H1 (cell line): ENCODE data around the gene BABAM1. TPM values are rescaled to one million over a fixed set of nuclear protein-coding genes. Genes with fewer than 3 reads are reported as not detected.

ENCODE experiments used
- CTCF ChIA-PET: fragments of 300-600 bp; sonication (Branson Sonifier 250); formaldehyde crosslinking; loops from one replicate; lab custom pipeline; 2021; ENCODE audit not compliant: partially characterized antibody; lab: Charles Lee
- POLR2A ChIA-PET: fragments of 300-600 bp; sonication (Branson Sonifier 250); formaldehyde crosslinking; loops from one replicate; lab custom pipeline; 2021; ENCODE audit warnings: inconsistent platforms; ENCODE audit not compliant: partially characterized antibody; lab: Charles Lee
- DNase-seq, 2 experiments: peaks; one replicate each; pipeline versions ENCODE4 v3.0.0 to v3.0.0-alpha.2; 2010 to 2022; ENCODE audit warnings: low spot score in 2 of 2, low read depth in 1 of 2, mixed read lengths in 1 of 2
- FAIRE-seq: peaks from 2 replicates; lab custom pipeline; 2011; peaks lifted over from hg19 to GRCh38; lab: Jason Lieb, UNC
- H2AFZ ChIP-seq: 2 replicates; pipeline ENCODE4 v1.8.1; 2012; ENCODE audit warnings: low read length, inconsistent platforms
- H2AK5ac ChIP-seq: 2 replicates; pipeline ENCODE4 v1.6.1; 2013; ENCODE audit warnings: low read depth, low read length
- H2BK120ac ChIP-seq: replicated peaks from 2 replicates; pipeline ENCODE3; 2013; ENCODE audit warnings: low read depth, low read length, inconsistent platforms
- H2BK12ac ChIP-seq: 2 replicates; pipeline ENCODE4 v1.6.1; 2013; ENCODE audit warnings: low read depth, low read length
- H2BK15ac ChIP-seq: 2 replicates; pipeline ENCODE4 v1.6.1; 2013; ENCODE audit warnings: low read length
- H2BK20ac ChIP-seq: 2 replicates; pipeline ENCODE4 v1.6.1; 2013; ENCODE audit warnings: low read length
- H2BK5ac ChIP-seq: 2 replicates; pipeline ENCODE4 v1.6.1; 2013; ENCODE audit warnings: low read depth, low read length
- H3K14ac ChIP-seq: 2 replicates; pipeline ENCODE4 v1.6.1; 2013; ENCODE audit warnings: inconsistent platforms; ENCODE audit not compliant: insufficient read length
- H3K18ac ChIP-seq: 2 replicates; pipeline ENCODE4 v1.6.1; 2013; ENCODE audit warnings: low read length; ENCODE audit errors: extremely low read depth
- H3K23ac ChIP-seq: 2 replicates; pipeline ENCODE4 v1.6.1; 2013; ENCODE audit warnings: inconsistent platforms; ENCODE audit not compliant: insufficient read length
- H3K23me2 ChIP-seq: 2 replicates; pipeline ENCODE4 v1.6.1; 2013; ENCODE audit warnings: low read depth, low read length
- H3K27ac ChIP-seq: 2 replicates; pipeline ENCODE4 v1.6.1; 2011; ENCODE audit warnings: low read depth, low read length, inconsistent platforms
- H3K27me3 ChIP-seq, 4 experiments: replicated peaks in 1 of 4; 1 replicate in 1 of 4; 2 replicates in 3 of 4; pipeline versions ENCODE4 v1.6.1 to v1.8.1; 2011 to 2013; ENCODE audit warnings: low read length in 3 of 4, mild to moderate bottlenecking in 3 of 4, inconsistent platforms in 2 of 4, mixed read lengths in 2 of 4, moderate library complexity in 1 of 4; ENCODE audit not compliant: control insufficient read depth in 3 of 4, insufficient read depth in 3 of 4; ENCODE audit errors: extremely low read depth in 1 of 4
- H3K36me3 ChIP-seq, 4 experiments: 2 replicates each; pipeline versions ENCODE4 v1.6.1 to v1.8.1; 2011 to 2013; ENCODE audit warnings: mild to moderate bottlenecking in 4 of 4, low read length in 3 of 4, moderate library complexity in 2 of 4, control low read depth in 1 of 4, inconsistent platforms in 1 of 4; ENCODE audit not compliant: insufficient read depth in 4 of 4, control insufficient read depth in 2 of 4
- H3K4ac ChIP-seq: replicated peaks from 2 replicates; pipeline ENCODE3; 2013; ENCODE audit warnings: low read length, low read depth, mixed read lengths, inconsistent platforms; ENCODE audit not compliant: insufficient read length
- H3K4me1 ChIP-seq, 4 experiments: replicated peaks in 1 of 4; 1 replicate in 1 of 4; 2 replicates in 3 of 4; pipeline versions ENCODE4 v1.6.1 to v1.8.1; 2011 to 2013; ENCODE audit warnings: low read length in 3 of 4, inconsistent platforms in 2 of 4, mixed read lengths in 1 of 4; ENCODE audit not compliant: insufficient read depth in 4 of 4, control insufficient read depth in 3 of 4
- H3K4me2 ChIP-seq, 2 experiments: 2 replicates each; pipeline versions ENCODE4 v1.6.1 to v1.8.1; 2011 to 2013; ENCODE audit warnings: low read depth in 2 of 2, low read length in 2 of 2, control low read depth in 1 of 2, inconsistent platforms in 1 of 2, mild to moderate bottlenecking in 1 of 2; ENCODE audit not compliant: insufficient read depth in 1 of 2
- H3K4me3 ChIP-seq, 4 experiments: fragments of 200-600, 300-600 bp in 1 of 4; sonication (generic), shearing (Covaris generic), sonication (Bioruptor Twin) in 1 of 4; 2 replicates each; pipeline versions ENCODE4 v1.5.1 to v1.8.1; 2011 to 2016; ENCODE audit warnings: low read length in 4 of 4, low read depth in 3 of 4, control low read depth in 2 of 4, inconsistent platforms in 2 of 4, mild to moderate bottlenecking in 2 of 4, mixed read lengths in 1 of 4, moderate library complexity in 1 of 4; ENCODE audit not compliant: insufficient read depth in 2 of 4; ENCODE audit errors: extremely low read depth in 1 of 4
- H3K56ac ChIP-seq: replicated peaks from 2 replicates; pipeline ENCODE3; 2013; ENCODE audit warnings: low read depth, mild to moderate bottlenecking, mixed read lengths, low read length, inconsistent platforms; ENCODE audit not compliant: insufficient read length
- H3K79me1 ChIP-seq: 2 replicates; pipeline ENCODE4 v1.6.1; 2013; ENCODE audit warnings: low read depth, low read length, control low read depth
- H3K79me2 ChIP-seq, 2 experiments: 2 replicates each; pipeline versions ENCODE4 v1.6.1 to v1.8.1; 2012 to 2013; ENCODE audit warnings: low read length in 2 of 2, mild to moderate bottlenecking in 2 of 2, inconsistent platforms in 1 of 2; ENCODE audit not compliant: insufficient read depth in 2 of 2, control insufficient read depth in 1 of 2
- H3K9ac ChIP-seq, 4 experiments: replicated peaks in 1 of 4; 1 replicate in 1 of 4; 2 replicates in 3 of 4; pipeline versions ENCODE4 v1.6.1 to v1.8.1; 2011 to 2013; ENCODE audit warnings: low read depth in 3 of 4, low read length in 3 of 4, control low read depth in 2 of 4, mild to moderate bottlenecking in 2 of 4, moderate library complexity in 2 of 4, inconsistent platforms in 1 of 4; ENCODE audit errors: extremely low read depth in 1 of 4
- H3K9me3 ChIP-seq, 2 experiments: 2 replicates each; pipeline versions ENCODE4 v1.6.1 to v1.8.1; 2012 to 2013; ENCODE audit warnings: mild to moderate bottlenecking in 2 of 2, moderate library complexity in 2 of 2, control low read depth in 1 of 2, inconsistent platforms in 1 of 2, low read depth in 1 of 2, low read length in 1 of 2, mixed read lengths in 1 of 2; ENCODE audit not compliant: insufficient read depth in 2 of 2
- H4K20me1 ChIP-seq, 2 experiments: replicated peaks in 1 of 2; 2 replicates each; pipeline versions ENCODE3 to v1.8.1; 2011 to 2013; ENCODE audit warnings: inconsistent platforms in 2 of 2, low read length in 2 of 2, mild to moderate bottlenecking in 1 of 2; ENCODE audit not compliant: insufficient read depth in 2 of 2, control insufficient read depth in 1 of 2
- H4K5ac ChIP-seq: 2 replicates; pipeline ENCODE4 v1.6.1; 2013; ENCODE audit warnings: low read length, low read depth, mixed read lengths, inconsistent platforms; ENCODE audit not compliant: insufficient read length
- H4K8ac ChIP-seq: 2 replicates; pipeline ENCODE4 v1.8.0; 2013; ENCODE audit warnings: mild to moderate bottlenecking, moderate library complexity, low read length, inconsistent platforms; ENCODE audit not compliant: insufficient read depth; ENCODE audit errors: extremely low read depth
- H4K91ac ChIP-seq: replicated peaks from 2 replicates; pipeline ENCODE3; 2013; ENCODE audit warnings: low read length, mixed read lengths, inconsistent platforms; ENCODE audit not compliant: insufficient read length
- JUN ChIP-seq: IDR thresholded peaks from 2 replicates; pipeline ENCODE4 v1.6.1; 2011; ENCODE audit warnings: low read depth, mild to moderate bottlenecking, improper control_type of control experiment, low read length
- KDM4A ChIP-seq: IDR thresholded peaks from one replicate; pipeline ENCODE4 v1.7.1; 2012; ENCODE audit warnings: low read depth, mild to moderate bottlenecking, moderate library complexity, low read length, inconsistent platforms; ENCODE audit not compliant: severe bottlenecking
- KDM5A ChIP-seq: fragments of 200-600 bp; IDR thresholded peaks from 2 replicates; pipeline ENCODE4 v1.7.1; 2012; ENCODE audit warnings: mild to moderate bottlenecking, low read length, inconsistent platforms, mixed read lengths
- POLR2A ChIP-seq, 2 experiments: IDR thresholded peaks; 1 replicate in 1 of 2; 2 replicates in 1 of 2; pipeline ENCODE4 v1.6.1; 2011; ENCODE audit warnings: low read depth in 2 of 2, low read length in 2 of 2, mild to moderate bottlenecking in 2 of 2; ENCODE audit errors: control extremely low read depth in 1 of 2
- POLR2AphosphoS5 ChIP-seq: IDR thresholded peaks from 2 replicates; pipeline ENCODE4 v1.6.1; 2011; ENCODE audit warnings: low read depth, low read length
- SIN3A ChIP-seq, 2 experiments: IDR thresholded peaks in 1 of 2; conservative IDR thresholded peaks in 1 of 2; 2 replicates each; pipeline ENCODE4 v1.6.1; 2011 to 2012; ENCODE audit warnings: low read length in 2 of 2, improper control_type of control experiment in 1 of 2, low read depth in 1 of 2, mild to moderate bottlenecking in 1 of 2
- SP1 ChIP-seq: IDR thresholded peaks from 2 replicates; pipeline ENCODE4 v1.6.1; 2011; ENCODE audit warnings: low read depth, low read length
- WGBS, 2 experiments: shearing (Covaris generic) in 1 of 2; methylation state at CpG; one replicate each; pipeline versions ENCODE4 v1.1.6 to v1.1.7; 2013 to 2015; ENCODE audit warnings: low lambda C conversion rate in 2 of 2, mixed read lengths in 2 of 2, inconsistent platforms in 1 of 2, low coverage in 1 of 2, missing lambda C conversion rate in 1 of 2; ENCODE audit not compliant: insufficient replicate concordance in 2 of 2, insufficient coverage in 1 of 2, insufficient read length in 1 of 2; ENCODE audit errors: extremely low coverage in 1 of 2, missing lambda C conversion rate in 1 of 2; 5-methylcytosine and 5-hydroxymethylcytosine counted together
- polyA plus RNA-seq, 7 experiments: library from polyadenylated mRNA; depleted of rRNA in 3 of 7; stranded (reverse) in 5 of 7; unstranded in 2 of 7; fragments of >200 nt in 5 of 7; fragments of 200-250 nt in 2 of 7; gene quantifications; 1 replicate in 5 of 7; 2 replicates in 1 of 7; 4 replicates in 1 of 7; pipeline versions ENCODE4 v1.2.1 to v1.2.3, GENCODE V29; 2011 to 2013; ENCODE audit warnings: missing spikeins in 2 of 7, mixed read lengths in 2 of 7
- total RNA-seq: library from RNA; stranded (reverse); fragmentation: NEBNext Ultra II Directional; extraction: Animal tissue kit (Norgen Biotek cat#: 25700); gene quantifications from 2 replicates; pipeline ENCODE4 v1.2.1, GENCODE V29; 2021
- TF ChIP-seq, protein P1 (sequence below): IDR thresholded peaks from 2 replicates; pipeline ENCODE4 v1.6.1; 2012; ENCODE audit warnings: inconsistent platforms
- TF ChIP-seq, protein P2 (sequence below): IDR thresholded peaks from 2 replicates; pipeline ENCODE4 v1.6.1; 2011; ENCODE audit warnings: low read depth, mild to moderate bottlenecking, low read length; ENCODE audit not compliant: insufficient read depth

The BABAM1 gene
- total and polyA plus RNA-seq, 2 of the 8 experiments (the other 6 are each of a cell fraction or from before 2014, with no cell fraction given), result 127 to 133 TPM

DNA sequence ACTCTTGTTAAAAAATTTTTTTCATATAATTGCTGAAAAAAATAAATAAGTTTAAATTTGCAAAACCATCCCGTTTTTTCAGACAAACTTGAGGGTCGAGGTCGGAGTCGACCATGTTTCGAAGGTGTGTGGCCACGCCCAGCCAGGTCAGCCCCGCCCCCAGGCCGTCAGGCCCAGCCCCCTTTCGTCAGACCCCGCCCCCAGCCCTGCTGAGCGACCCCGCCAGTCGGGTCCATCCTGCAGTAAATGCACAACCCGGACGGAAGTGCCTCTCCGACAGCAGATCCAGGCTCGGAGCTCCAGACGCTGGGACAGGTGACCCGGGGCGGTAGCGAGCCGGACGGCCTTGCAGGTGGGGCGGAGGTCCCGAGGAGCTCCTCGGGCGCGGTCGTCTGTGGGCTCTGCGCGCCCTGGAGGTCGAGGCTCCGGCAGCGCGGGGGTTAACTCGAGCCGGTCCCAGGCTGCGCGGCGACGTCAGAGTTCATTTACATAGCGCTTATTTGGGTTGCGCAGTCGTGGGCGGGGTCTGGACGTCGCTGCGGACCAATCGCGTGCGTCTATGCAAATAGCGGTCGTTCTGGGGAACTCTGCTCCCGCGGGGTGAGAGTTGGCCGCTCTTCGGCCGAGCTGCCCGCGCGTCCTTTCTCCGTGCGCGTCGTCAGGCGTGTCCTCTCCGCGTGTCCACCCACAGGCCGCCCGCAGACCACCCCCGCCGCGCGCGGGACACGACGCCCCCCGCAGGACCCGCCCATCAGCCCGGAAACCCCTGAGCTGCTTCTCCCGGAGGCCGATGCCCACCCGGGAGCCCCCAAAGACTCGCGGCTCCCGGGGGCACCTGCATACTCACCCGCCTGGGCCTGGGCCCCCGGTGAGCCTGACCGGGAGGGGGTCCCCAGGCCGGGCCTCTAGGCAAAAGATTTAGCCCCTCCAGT lies 41.0 kb upstream of the BABAM1 start, which contains the start of gene OCEL1:
Gene OCEL1 (plus strand): TSS at position 225 of the 932 bp plus-strand sequence. CDS start 22 bp downstream, at position 247.
- Histone ChIP-seq H2BK12ac (peak within 1 kb of the TSS; percentile 84; the same call in 1 of the 2 replicates), H3K4me1 (peaks cover 0 to 4% (median 3%) of the 10 kb centered on the region in 4 experiments; a peak in 6 of 7 replicates), H2AK5ac (no peak within 1 kb of the TSS), H3K4me3 (peak within 1 kb of the TSS; percentile 52 to 80 (median 65)), H4K8ac (peak within 1 kb of the TSS; percentile 69), H3K27ac (peak within 1 kb of the TSS; percentile 84; the same call in 1 of the 2 replicates), H3K9ac (peak within 1 kb of the TSS in 3 of 4 experiments; percentile 54 to 89 (median 65); a peak in 4 of 7 replicates), H2AFZ (no peak within 1 kb of the TSS), H2BK15ac (peak within 1 kb of the TSS; percentile 72; the same call in 1 of the 2 replicates), H3K9me3 (no peaks in the 10 kb centered on the region), H3K36me3 (peaks cover 0 to 16% (median 3%) of the 10 kb centered on the region in 4 experiments; a peak in 3 of 8 replicates), H2BK20ac (no peak within 1 kb of the TSS), H3K27me3 (no peaks in the 10 kb centered on the region), H3K18ac (peak within 1 kb of the TSS; percentile 99), H2BK5ac (peak within 1 kb of the TSS; percentile 94; the same call in 1 of the 2 replicates), H3K4ac (peak within 1 kb of the TSS; percentile 21), H3K14ac (no peak within 1 kb of the TSS), H4K20me1 (peaks cover 2 to 4% of the 10 kb centered on the region in 2 experiments), H2BK120ac (no peak within 1 kb of the TSS), H4K5ac (peak within 1 kb of the TSS; percentile 93), H3K56ac (peak within 1 kb of the TSS; percentile 79), H3K23me2 (no peaks in the 10 kb centered on the region), H3K79me2 (no peaks in the 10 kb centered on the region), H3K23ac (no peak within 1 kb of the TSS), H3K4me2 (peak within 1 kb of the TSS; percentile 19 to 82), H3K79me1 (peaks cover 2% of the 10 kb centered on the region; the same call in 1 of the 2 replicates), H4K91ac (no peak within 1 kb of the TSS)
- 3% methylated on average over 61 of the region's 90 CpGs; no CpG with 5 or more reads in 1 of the 2 experiments for WGBS, 2 experiments
- ChIA-PET CTCF (interaction anchor here (0.6 to 3.8 kb wide), 6 partner anchors 9 to 56 kb away, joined by 3 to 23 read pairs (median 4); partner anchors contain the start of gene ANKLE1), POLR2A (interaction anchor here (0.6 to 12.3 kb wide), 20 partner anchors 8 to 152 kb away, joined by 3 to 118 read pairs (median 4); partner anchors contain the start of genes ANKLE1, ANO8, NR2F6 and USE1)
- no peak for FAIRE-seq
- peak; percentile 89 to 96 for DNase-seq
- TF ChIP-seq KDM5A (peak; percentile 38; the same call in 1 of the 2 replicates), POLR2AphosphoS5 (peak; percentile 78), KDM4A (peak; percentile 86), JUN (no peak), SIN3A (conservative IDR thresholded peaks at IDR 0.05 in 1 of 2, IDR thresholded peaks at IDR 0.05 in 1 of 2; ENCODE audit: low read depth in 1 of 2, low read length in 2 of 2) (no peak; a peak in 1 of 4 replicates), SP1 (peak; percentile 55; the same call in 1 of the 2 replicates), POLR2A (IDR thresholded peaks at IDR 0.05; ENCODE audit: control extremely low read depth in 1 of 2, low read depth in 2 of 2, low read length in 2 of 2) (peak; percentile 50 to 86)
- TF ChIP-seq, protein P1, sequence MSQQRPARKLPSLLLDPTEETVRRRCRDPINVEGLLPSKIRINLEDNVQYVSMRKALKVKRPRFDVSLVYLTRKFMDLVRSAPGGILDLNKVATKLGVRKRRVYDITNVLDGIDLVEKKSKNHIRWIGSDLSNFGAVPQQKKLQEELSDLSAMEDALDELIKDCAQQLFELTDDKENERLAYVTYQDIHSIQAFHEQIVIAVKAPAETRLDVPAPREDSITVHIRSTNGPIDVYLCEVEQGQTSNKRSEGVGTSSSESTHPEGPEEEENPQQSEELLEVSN, result no peak
- TF ChIP-seq, protein P2, sequence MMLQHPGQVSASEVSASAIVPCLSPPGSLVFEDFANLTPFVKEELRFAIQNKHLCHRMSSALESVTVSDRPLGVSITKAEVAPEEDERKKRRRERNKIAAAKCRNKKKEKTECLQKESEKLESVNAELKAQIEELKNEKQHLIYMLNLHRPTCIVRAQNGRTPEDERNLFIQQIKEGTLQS, result no peak
